IMR-90 (cell line): ENCODE results near the gene ADM2. TPM values are rescaled to one million over a fixed set of nuclear protein-coding genes. Genes with fewer than 3 reads are reported as not detected.

ENCODE experiments used
- ATAC-seq: fragments of 200-7000 bp; cut with Tn5 transposase; 2 replicates; pipeline ENCODE4 v1.9.1; 2020; ENCODE audit warnings: low read depth, mild to moderate bottlenecking, moderate library complexity
- BruUV-seq: library from RNA; stranded (reverse); fragments of 400-500 nt; replicated peaks from 2 replicates; lab custom pipeline; 2021; lab: Mats Ljungman, UMichigan
- CTCF ChIA-PET: fragments of 300-600 bp; formaldehyde crosslinking; extraction: SDS; loops from one replicate; lab custom pipeline; 2021; ENCODE audit warnings: antibody characterized with exemption; lab: Yijun Ruan, JAX
- POLR2A ChIA-PET: fragments of 300-600 bp; sonication (Branson Sonifier 250); formaldehyde crosslinking; loops from one replicate; lab custom pipeline; 2022; ENCODE audit warnings: antibody characterized with exemption; ENCODE audit not compliant: unreplicated experiment; lab: Charles Lee
- DNase-seq: peaks from one replicate; pipeline ENCODE4 v3.0.0; 2013
- H2AFZ ChIP-seq: replicated peaks from 2 replicates; pipeline ENCODE3; 2013; ENCODE audit warnings: low read length, mild to moderate bottlenecking; ENCODE audit not compliant: poor library complexity
- H2AK5ac ChIP-seq: 2 replicates; pipeline ENCODE4 v1.6.1; 2013; ENCODE audit warnings: low read depth, low read length, inconsistent platforms
- H2AK9ac ChIP-seq: replicated peaks from 2 replicates; pipeline ENCODE3; 2013; ENCODE audit warnings: mild to moderate bottlenecking, low read depth, low read length, moderate library complexity; ENCODE audit not compliant: poor library complexity
- H2BK120ac ChIP-seq: 2 replicates; pipeline ENCODE4 v1.6.1; 2013; ENCODE audit warnings: low read depth, low read length, inconsistent platforms
- H2BK15ac ChIP-seq: 3 replicates; pipeline ENCODE4 v1.6.1; 2013; ENCODE audit warnings: low read depth, low read length, inconsistent platforms
- H2BK20ac ChIP-seq: 2 replicates; pipeline ENCODE4 v1.6.1; 2013; ENCODE audit warnings: low read depth, mild to moderate bottlenecking, inconsistent platforms, low read length, moderate library complexity
- H2BK5ac ChIP-seq: 2 replicates; pipeline ENCODE4 v1.6.1; 2013; ENCODE audit warnings: mild to moderate bottlenecking, low read depth, low read length, inconsistent platforms; ENCODE audit not compliant: poor library complexity, severe bottlenecking
- H3K14ac ChIP-seq: replicated peaks from 2 replicates; pipeline ENCODE4 v1.6.1; 2013; ENCODE audit warnings: low read depth, low read length, inconsistent platforms
- H3K18ac ChIP-seq: 2 replicates; pipeline ENCODE4 v1.6.1; 2013; ENCODE audit warnings: low read depth, low read length, control low read depth
- H3K23ac ChIP-seq: 2 replicates; pipeline ENCODE4 v1.6.1; 2013; ENCODE audit warnings: low read depth, low read length, inconsistent platforms
- H3K27ac ChIP-seq: 2 replicates; pipeline ENCODE4 v1.5.1; 2013; ENCODE audit warnings: mild to moderate bottlenecking, control low read depth, low read length; ENCODE audit not compliant: insufficient read depth
- H3K27me3 ChIP-seq: 2 replicates; pipeline ENCODE4 v1.6.1; 2013; ENCODE audit warnings: low read length; ENCODE audit not compliant: control insufficient read depth, insufficient read depth
- H3K36me3 ChIP-seq: 2 replicates; pipeline ENCODE4 v1.6.1; 2013; ENCODE audit warnings: low read length, mixed read lengths; ENCODE audit not compliant: control insufficient read depth, insufficient read depth
- H3K4ac ChIP-seq: 2 replicates; pipeline ENCODE4 v1.6.1; 2013; ENCODE audit warnings: low read depth, low read length, inconsistent platforms
- H3K4me1 ChIP-seq: 2 replicates; pipeline ENCODE4 v1.6.1; 2013; ENCODE audit warnings: low read length, mixed read lengths; ENCODE audit not compliant: control insufficient read depth, insufficient read depth
- H3K4me2 ChIP-seq: 2 replicates; pipeline ENCODE4 v1.6.1; 2013; ENCODE audit warnings: low read depth, mild to moderate bottlenecking, control low read depth, low read length, moderate library complexity
- H3K4me3 ChIP-seq: 2 replicates; pipeline ENCODE4 v1.5.1; 2013; ENCODE audit warnings: low read depth, mild to moderate bottlenecking, control low read depth, low read length, moderate library complexity; ENCODE audit not compliant: insufficient read depth
- H3K56ac ChIP-seq: 2 replicates; pipeline ENCODE4 v1.6.1; 2013; ENCODE audit warnings: low read length, inconsistent platforms; ENCODE audit not compliant: insufficient read depth; ENCODE audit errors: extremely low read depth
- H3K79me1 ChIP-seq, 2 experiments: 2 replicates each; pipeline ENCODE4 v1.6.1; 2013; ENCODE audit warnings: low read length in 2 of 2, inconsistent platforms in 1 of 2, low read depth in 1 of 2
- H3K9ac ChIP-seq: 2 replicates; pipeline ENCODE4 v1.6.1; 2013; ENCODE audit warnings: low read depth, low read length, control low read depth
- H3K9me1 ChIP-seq: 2 replicates; pipeline ENCODE4 v1.6.1; 2013; ENCODE audit warnings: low read length, inconsistent platforms; ENCODE audit not compliant: insufficient read depth
- H3K9me3 ChIP-seq: 2 replicates; pipeline ENCODE4 v1.6.1; 2013; ENCODE audit warnings: low read length; ENCODE audit not compliant: control insufficient read depth, insufficient read depth
- H4K20me1 ChIP-seq: 2 replicates; pipeline ENCODE4 v1.6.1; 2013; ENCODE audit warnings: low read length, inconsistent platforms; ENCODE audit not compliant: insufficient read depth
- H4K5ac ChIP-seq: 2 replicates; pipeline ENCODE4 v1.6.1; 2013; ENCODE audit warnings: mild to moderate bottlenecking, low read depth, low read length, control low read depth
- H4K8ac ChIP-seq, 2 experiments: 2 replicates each; pipeline ENCODE4 v1.6.1; 2013; ENCODE audit warnings: low read depth in 2 of 2, low read length in 2 of 2, control low read depth in 1 of 2, inconsistent platforms in 1 of 2
- H4K91ac ChIP-seq: 2 replicates; pipeline ENCODE4 v1.6.1; 2013; ENCODE audit warnings: low read depth, low read length, inconsistent platforms; ENCODE audit not compliant: insufficient read depth
- BHLHE40 ChIP-seq: fragments of 150-350 bp; IDR thresholded peaks from 2 replicates; pipeline ENCODE4 v1.6.1; 2016; ENCODE audit warnings: mild to moderate bottlenecking, low read depth, low read length
- CEBPB ChIP-seq: IDR thresholded peaks from 2 replicates; pipeline ENCODE4 v1.6.1; 2012; ENCODE audit warnings: low read depth, low read length, improper control_type of control experiment
- MAFK ChIP-seq: IDR thresholded peaks from 2 replicates; pipeline ENCODE4 v1.6.1; 2012; ENCODE audit warnings: low read depth, low read length, improper control_type of control experiment
- MAZ ChIP-seq: IDR thresholded peaks from 2 replicates; pipeline ENCODE4 v1.6.1; 2012; ENCODE audit warnings: low read depth, mild to moderate bottlenecking, low read length, improper control_type of control experiment, moderate library complexity, borderline replicate concordance
- MXI1 ChIP-seq: IDR thresholded peaks from 2 replicates; pipeline ENCODE4 v1.6.1; 2012; ENCODE audit warnings: low read depth, mild to moderate bottlenecking, low read length, moderate library complexity, borderline replicate concordance
- NFE2L2 ChIP-seq: fragments of 150-350 bp; IDR thresholded peaks from 2 replicates; pipeline ENCODE4 v1.6.1; 2016; ENCODE audit warnings: low read depth, mild to moderate bottlenecking, low read length
- RCOR1 ChIP-seq: IDR thresholded peaks from 2 replicates; pipeline ENCODE4 v1.6.1; 2012; ENCODE audit warnings: mild to moderate bottlenecking, low read length, improper control_type of control experiment; ENCODE audit not compliant: insufficient replicate concordance
- RFX5 ChIP-seq: IDR thresholded peaks from 2 replicates; pipeline ENCODE4 v1.8.0; 2012; ENCODE audit warnings: low read depth, mild to moderate bottlenecking, low read length, moderate library complexity
- WGBS, 2 experiments: methylation state at CpG; one replicate each; pipeline versions ENCODE4 v1.1.5 to v1.1.7; 2013; ENCODE audit warnings: missing lambda C conversion rate in 2 of 2; ENCODE audit not compliant: insufficient read length in 1 of 2; ENCODE audit errors: extremely low coverage in 2 of 2; 5-methylcytosine and 5-hydroxymethylcytosine counted together
- dilution Hi-C: fragments of 300-500 bp; cut with HindIII; formaldehyde crosslinking; loops from one replicate; pipeline ENCODE4 v1.14.3; 2018; ENCODE audit warnings: low sequenced_read_pairs; ENCODE audit not compliant: unreplicated experiment
- in situ Hi-C: fragments of 300-500 bp; cut with MboI; formaldehyde crosslinking; loops from 3 replicates; pipeline ENCODE4 v1.14.3; 2019; ENCODE audit warnings: low sequenced_read_pairs, inconsistent platforms, mixed read lengths
- intact Hi-C: fragments of 100-400 bp; cut with micrococcal nuclease; formaldehyde crosslinking; loops from 2 replicates; pipeline ENCODE4 v1.10.0; 2022
- polyA plus RNA-seq, 3 experiments: library from polyadenylated mRNA; depleted of rRNA; stranded (reverse); fragments of >200 nt; gene quantifications; 2 replicates each; pipeline ENCODE4 v1.2.3, GENCODE V29; 2012; ENCODE audit warnings: low replicate concordance in 1 of 3
- total RNA-seq: library from RNA; depleted of rRNA; stranded (reverse); fragments of >200 nt; gene quantifications from 2 replicates; pipeline ENCODE4 v1.2.3, GENCODE V29; 2012
- TF ChIP-seq, protein P1 (sequence below): fragments of 150-350 bp; IDR thresholded peaks from 2 replicates; pipeline ENCODE4 v1.6.1; 2017; ENCODE audit warnings: mild to moderate bottlenecking, antibody characterized with exemption, low read length, low read depth
- TF ChIP-seq, protein P2 (sequence below): fragments of 150-350 bp; IDR thresholded peaks from 2 replicates; pipeline ENCODE4 v1.6.1; 2016; ENCODE audit warnings: low read depth, mild to moderate bottlenecking, low read length, moderate library complexity, borderline replicate concordance

ADM2 gene
- total and polyA plus RNA-seq, 2 of the 4 experiments (the other 2 are of a cell fraction), result 0.18 to 2.3 TPM

DNA sequence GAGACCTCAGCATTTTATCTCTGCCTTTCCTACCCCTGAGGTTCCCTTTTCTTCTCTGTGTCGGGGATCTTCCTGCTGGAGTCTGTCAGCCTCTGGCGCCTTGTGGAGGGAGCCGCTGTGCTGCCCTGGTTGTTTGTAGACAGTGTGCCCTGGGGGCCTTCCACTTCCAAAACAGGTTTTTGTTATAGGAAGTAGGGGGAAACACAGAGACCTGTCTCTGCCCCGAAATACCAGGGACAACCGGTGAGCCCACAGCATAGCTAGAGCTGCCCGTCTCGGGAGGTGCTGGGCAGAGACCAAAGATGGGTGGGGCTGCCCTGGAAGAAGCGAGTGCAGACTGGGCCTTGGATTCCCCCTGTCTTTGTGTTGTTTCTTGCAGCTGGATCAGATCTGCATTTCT lies 34.7 kb downstream of the ADM2 start:
- Histone ChIP-seq H3K9me1 (peaks cover 4% of the 10 kb centered on the region; the same call in 1 of the 2 replicates), H3K9me3 (no peaks in the 10 kb centered on the region), H2AFZ (no peak overlapping the region), H3K36me3 (peaks cover 26% of the 10 kb centered on the region), H3K79me1 (peaks cover 30 to 42% of the 10 kb centered on the region in 2 experiments), H2BK120ac (no peak overlapping the region), H4K5ac (no peak overlapping the region), H3K18ac (no peak overlapping the region), H2AK9ac (no peak overlapping the region), H3K23ac (no peak overlapping the region), H4K91ac (no peak overlapping the region), H4K8ac (no peak overlapping the region), H3K14ac (no peak overlapping the region), H3K4me3 (no peak overlapping the region), H3K27me3 (no peaks in the 10 kb centered on the region), H4K20me1 (peaks cover 4% of the 10 kb centered on the region), H3K9ac (no peak overlapping the region), H3K4ac (no peak overlapping the region), H2AK5ac (no peak overlapping the region), H2BK15ac (no peak overlapping the region), H3K4me1 (no peaks in the 10 kb centered on the region), H3K56ac (no peak overlapping the region), H3K27ac (no peak overlapping the region), H2BK20ac (no peak overlapping the region), H3K4me2 (no peak overlapping the region), H2BK5ac (no peak overlapping the region)
- no peak for ATAC-seq
- no peak for DNase-seq
- dilution Hi-C loops, result no loop called here
- ChIA-PET CTCF (no interaction called here), POLR2A (interaction anchor here (0.6 to 0.7 kb wide), 2 partner anchors 14 to 19 kb away, joined by 3 read pairs; partner anchors contain the start of gene TYMP)
- WGBS, 2 experiments, result 100% methylated on average over 5 of the region's 8 CpGs; no CpG with 5 or more reads in 1 of the 2 experiments
- intact Hi-C loops, result no loop called here
- TF ChIP-seq BHLHE40, result no peak
- no peak for TF ChIP-seq MXI1
- no peak for TF ChIP-seq MAZ
- no peak for TF ChIP-seq RFX5
- TF ChIP-seq, protein P1, sequence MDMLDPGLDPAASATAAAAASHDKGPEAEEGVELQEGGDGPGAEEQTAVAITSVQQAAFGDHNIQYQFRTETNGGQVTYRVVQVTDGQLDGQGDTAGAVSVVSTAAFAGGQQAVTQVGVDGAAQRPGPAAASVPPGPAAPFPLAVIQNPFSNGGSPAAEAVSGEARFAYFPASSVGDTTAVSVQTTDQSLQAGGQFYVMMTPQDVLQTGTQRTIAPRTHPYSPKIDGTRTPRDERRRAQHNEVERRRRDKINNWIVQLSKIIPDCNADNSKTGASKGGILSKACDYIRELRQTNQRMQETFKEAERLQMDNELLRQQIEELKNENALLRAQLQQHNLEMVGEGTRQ, result no peak
- no peak for TF ChIP-seq CEBPB
- TF ChIP-seq RCOR1, result no peak
- TF ChIP-seq, protein P2, sequence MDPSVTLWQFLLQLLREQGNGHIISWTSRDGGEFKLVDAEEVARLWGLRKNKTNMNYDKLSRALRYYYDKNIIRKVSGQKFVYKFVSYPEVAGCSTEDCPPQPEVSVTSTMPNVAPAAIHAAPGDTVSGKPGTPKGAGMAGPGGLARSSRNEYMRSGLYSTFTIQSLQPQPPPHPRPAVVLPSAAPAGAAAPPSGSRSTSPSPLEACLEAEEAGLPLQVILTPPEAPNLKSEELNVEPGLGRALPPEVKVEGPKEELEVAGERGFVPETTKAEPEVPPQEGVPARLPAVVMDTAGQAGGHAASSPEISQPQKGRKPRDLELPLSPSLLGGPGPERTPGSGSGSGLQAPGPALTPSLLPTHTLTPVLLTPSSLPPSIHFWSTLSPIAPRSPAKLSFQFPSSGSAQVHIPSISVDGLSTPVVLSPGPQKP, result no peak
- no peak for TF ChIP-seq MAFK
- TF ChIP-seq NFE2L2, result no peak
- no TSS peak for BruUV-seq
- in situ Hi-C loops, result no loop called here
